Measurements from ENCODE around the gene CCDC178.

The CCDC178 gene

GRCh38 chr18:33101316-33101715, 339.2 kb downstream of the CCDC178 start:
- TF ChIP-seq, protein P1, sequence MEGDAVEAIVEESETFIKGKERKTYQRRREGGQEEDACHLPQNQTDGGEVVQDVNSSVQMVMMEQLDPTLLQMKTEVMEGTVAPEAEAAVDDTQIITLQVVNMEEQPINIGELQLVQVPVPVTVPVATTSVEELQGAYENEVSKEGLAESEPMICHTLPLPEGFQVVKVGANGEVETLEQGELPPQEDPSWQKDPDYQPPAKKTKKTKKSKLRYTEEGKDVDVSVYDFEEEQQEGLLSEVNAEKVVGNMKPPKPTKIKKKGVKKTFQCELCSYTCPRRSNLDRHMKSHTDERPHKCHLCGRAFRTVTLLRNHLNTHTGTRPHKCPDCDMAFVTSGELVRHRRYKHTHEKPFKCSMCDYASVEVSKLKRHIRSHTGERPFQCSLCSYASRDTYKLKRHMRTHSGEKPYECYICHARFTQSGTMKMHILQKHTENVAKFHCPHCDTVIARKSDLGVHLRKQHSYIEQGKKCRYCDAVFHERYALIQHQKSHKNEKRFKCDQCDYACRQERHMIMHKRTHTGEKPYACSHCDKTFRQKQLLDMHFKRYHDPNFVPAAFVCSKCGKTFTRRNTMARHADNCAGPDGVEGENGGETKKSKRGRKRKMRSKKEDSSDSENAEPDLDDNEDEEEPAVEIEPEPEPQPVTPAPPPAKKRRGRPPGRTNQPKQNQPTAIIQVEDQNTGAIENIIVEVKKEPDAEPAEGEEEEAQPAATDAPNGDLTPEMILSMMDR (IDR thresholded peaks at IDR 0.05; ENCODE audit: poor library complexity, severe bottlenecking): no peak
- no peak overlapping the region for H3K27ac ChIP-seq (ENCODE audit: poor library complexity, severe bottlenecking)
- DNase-seq (ENCODE audit: low spot score) (no peak), ATAC-seq (ENCODE audit: low read depth) (no peak)
- no peak overlapping the region for H3K4me3 ChIP-seq (ENCODE audit: severe bottlenecking)
- no peaks in the 10 kb centered on the region for H3K4me1 ChIP-seq (ENCODE audit: insufficient read depth, poor library complexity, severe bottlenecking)
- H3K27me3 ChIP-seq (ENCODE audit: insufficient read depth, poor library complexity, severe bottlenecking): peaks cover 1% of the 10 kb centered on the region
- no peaks in the 10 kb centered on the region for H3K9me3 ChIP-seq (ENCODE audit: severe bottlenecking)
- no peaks in the 10 kb centered on the region for H3K36me3 ChIP-seq (ENCODE audit: low read depth)

GRCh38 chr18:33099626-33100025, 340.9 kb downstream of the CCDC178 start:
- no peak overlapping the region for H3K4me3 ChIP-seq (ENCODE audit: severe bottlenecking)
- H3K9me3 ChIP-seq (ENCODE audit: severe bottlenecking): no peaks in the 10 kb centered on the region
- no peaks in the 10 kb centered on the region for H3K27me3 ChIP-seq (ENCODE audit: insufficient read depth, poor library complexity, severe bottlenecking)
- no peak for ATAC-seq (ENCODE audit: low read depth)
- DNase-seq (ENCODE audit: low spot score): no peak
- H3K27ac ChIP-seq (ENCODE audit: poor library complexity, severe bottlenecking): no peak overlapping the region
- H3K36me3 ChIP-seq (ENCODE audit: low read depth): no peaks in the 10 kb centered on the region
- TF ChIP-seq, protein P1 (IDR thresholded peaks at IDR 0.05; ENCODE audit: poor library complexity, severe bottlenecking): no peak
- no peaks in the 10 kb centered on the region for H3K4me1 ChIP-seq (ENCODE audit: insufficient read depth, poor library complexity, severe bottlenecking)

DNA sequence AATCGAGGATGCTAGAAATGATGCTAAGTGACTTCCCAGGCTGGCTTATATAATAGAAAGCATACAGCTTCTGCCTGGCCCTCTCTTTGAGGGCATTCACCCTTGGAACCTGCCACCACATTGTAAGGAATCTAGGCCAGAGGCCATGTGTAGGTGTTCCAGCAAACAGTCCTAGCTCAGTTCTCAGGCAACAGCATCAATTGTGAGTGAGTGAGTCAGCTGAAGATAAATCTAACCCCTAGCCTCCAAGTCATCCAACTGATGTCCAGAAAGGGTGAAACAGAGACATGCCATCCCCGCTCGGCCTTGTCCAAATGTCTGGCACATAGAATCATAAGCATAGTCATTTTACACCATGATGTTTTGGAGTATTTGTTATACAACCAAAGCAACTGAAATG, 343.4 kb downstream of the CCDC178 start:
- TF ChIP-seq, protein P1 (IDR thresholded peaks at IDR 0.05; ENCODE audit: poor library complexity, severe bottlenecking): no peak
- DNase-seq (ENCODE audit: low spot score) (no peak), ATAC-seq (ENCODE audit: low read depth) (no peak)
- no peak overlapping the region for H3K27ac ChIP-seq (ENCODE audit: poor library complexity, severe bottlenecking)
- no peaks in the 10 kb centered on the region for H3K36me3 ChIP-seq (ENCODE audit: low read depth)
- no peaks in the 10 kb centered on the region for H3K27me3 ChIP-seq (ENCODE audit: insufficient read depth, poor library complexity, severe bottlenecking)
- no peak overlapping the region for H3K4me3 ChIP-seq (ENCODE audit: severe bottlenecking)
- H3K4me1 ChIP-seq (ENCODE audit: insufficient read depth, poor library complexity, severe bottlenecking): no peaks in the 10 kb centered on the region
- H3K9me3 ChIP-seq (ENCODE audit: severe bottlenecking): no peaks in the 10 kb centered on the region

DNA sequence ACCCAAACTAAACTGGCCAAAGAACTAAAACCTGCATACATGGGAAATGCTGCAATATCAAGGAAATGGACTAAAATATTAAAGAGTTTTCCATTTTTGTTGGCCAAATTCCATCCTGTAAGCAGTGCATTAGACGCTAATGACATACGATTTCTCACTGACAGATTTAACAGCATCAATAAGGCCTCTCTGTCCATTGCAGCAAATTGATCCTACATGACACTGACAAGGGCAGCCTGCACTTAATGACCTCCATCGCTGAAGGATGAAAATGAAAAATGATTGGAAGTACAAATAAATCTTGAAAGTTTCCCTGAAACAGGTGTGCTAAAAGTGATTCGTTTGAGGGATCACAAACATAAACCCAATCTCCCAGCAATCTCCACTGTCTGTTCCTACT, 350.1 kb downstream of the CCDC178 start:
- H3K4me1 ChIP-seq (ENCODE audit: insufficient read depth, poor library complexity, severe bottlenecking): no peaks in the 10 kb centered on the region
- H3K36me3 ChIP-seq (ENCODE audit: low read depth): no peaks in the 10 kb centered on the region
- H3K4me3 ChIP-seq (ENCODE audit: severe bottlenecking): no peak overlapping the region
- no peak for DNase-seq (ENCODE audit: low spot score)
- H3K9me3 ChIP-seq (ENCODE audit: severe bottlenecking): no peaks in the 10 kb centered on the region
- no peak overlapping the region for H3K27ac ChIP-seq (ENCODE audit: poor library complexity, severe bottlenecking)
- H3K27me3 ChIP-seq (ENCODE audit: insufficient read depth, poor library complexity, severe bottlenecking): no peaks in the 10 kb centered on the region
- ATAC-seq (ENCODE audit: low read depth): no peak
- TF ChIP-seq, protein P1 (IDR thresholded peaks at IDR 0.05; ENCODE audit: poor library complexity, severe bottlenecking): no peak

DNA sequence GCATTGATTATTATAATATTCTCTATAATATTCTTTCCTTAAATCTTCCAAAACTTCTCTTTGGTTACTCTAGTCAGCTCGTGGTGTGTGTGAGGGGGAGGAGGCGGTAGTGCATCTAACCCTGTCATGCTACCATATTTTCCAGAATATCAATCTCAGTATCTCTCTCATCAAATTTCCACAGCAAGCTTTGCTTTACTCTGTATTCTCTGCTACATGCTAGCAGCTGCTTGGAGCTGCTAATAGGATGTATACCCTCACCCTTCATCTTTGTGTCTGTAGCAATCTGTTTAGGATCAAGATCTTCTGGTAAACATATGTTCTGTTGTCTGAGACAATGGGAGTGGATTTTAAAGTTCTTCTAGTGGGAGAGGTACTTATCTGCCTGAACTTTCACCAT, 363.9 kb downstream of the CCDC178 start:
- no peak for ATAC-seq (ENCODE audit: low read depth)
- Histone ChIP-seq H3K4me1 (ENCODE audit: insufficient read depth, poor library complexity, severe bottlenecking) (no peaks in the 10 kb centered on the region), H3K4me3 (ENCODE audit: severe bottlenecking) (no peak overlapping the region), H3K27ac (ENCODE audit: poor library complexity, severe bottlenecking) (no peak overlapping the region), H3K27me3 (ENCODE audit: insufficient read depth, poor library complexity, severe bottlenecking) (no peaks in the 10 kb centered on the region), H3K36me3 (ENCODE audit: low read depth) (no peaks in the 10 kb centered on the region), H3K9me3 (ENCODE audit: severe bottlenecking) (no peaks in the 10 kb centered on the region)
- DNase-seq (ENCODE audit: low spot score): no peak
- TF ChIP-seq, protein P1 (IDR thresholded peaks at IDR 0.05; ENCODE audit: poor library complexity, severe bottlenecking): no peak
